HepG2 (cell line): ENCODE measurements around the gene KLF6. TPM values are rescaled to one million over a fixed set of nuclear protein-coding genes. Genes with fewer than 3 reads are reported as not detected.

Source experiments
- IRF9 ChIP-seq: sonication (generic); formaldehyde crosslinking; IDR thresholded peaks from 2 replicates; pipeline ENCODE4 v1.8.0; 2022; ENCODE audit warnings: missing genetic modification reagents, mild to moderate bottlenecking, borderline replicate concordance
- MNT ChIP-seq: fragments of 450-650 bp; IDR thresholded peaks from 2 replicates; pipeline ENCODE4 v1.6.1; 2016
- NFAT5 ChIP-seq: sonication (generic); formaldehyde crosslinking; IDR thresholded peaks from 2 replicates; pipeline ENCODE4 v1.4.0; 2020; ENCODE audit warnings: missing genetic modification reagents
- POGZ ChIP-seq: sonication (generic); formaldehyde crosslinking; IDR thresholded peaks from 2 replicates; pipeline ENCODE4 v1.4.0; 2020; ENCODE audit warnings: mild to moderate bottlenecking, missing genetic modification reagents
- PRPF4 ChIP-seq: fragments of 200-400 bp; formaldehyde crosslinking; IDR thresholded peaks from 2 replicates; pipeline ENCODE4 v1.6.1; 2016; ENCODE audit warnings: low read length, low read depth; ENCODE audit not compliant: poor library complexity, severe bottlenecking
- RBM39 ChIP-seq: fragments of 200-400 bp; formaldehyde crosslinking; IDR thresholded peaks from one replicate; pipeline ENCODE4 v1.6.1; 2018; ENCODE audit warnings: antibody characterized with exemption, mild to moderate bottlenecking, low read depth, low read length; ENCODE audit not compliant: poor library complexity, severe bottlenecking
- SPEN ChIP-seq: sonication (generic); formaldehyde crosslinking; IDR thresholded peaks from 2 replicates; pipeline ENCODE4 v1.5.1; 2020; ENCODE audit warnings: low read depth, mild to moderate bottlenecking, missing genetic modification reagents
- TFDP2 ChIP-seq: sonication (generic); formaldehyde crosslinking; IDR thresholded peaks from 2 replicates; pipeline ENCODE4 v1.4.0; 2020; ENCODE audit warnings: missing genetic modification reagents
- ZNF687 ChIP-seq: sonication (generic); formaldehyde crosslinking; IDR thresholded peaks from 2 replicates; pipeline ENCODE4 v1.5.1; 2020; ENCODE audit warnings: mild to moderate bottlenecking, missing genetic modification reagents, moderate library complexity
- ZNF772 ChIP-seq: sonication (generic); formaldehyde crosslinking; IDR thresholded peaks from 2 replicates; pipeline ENCODE4 v1.5.0; 2020; ENCODE audit warnings: mild to moderate bottlenecking, missing genetic modification reagents
- polyA plus RNA-seq, 8 experiments: library from polyadenylated mRNA; depleted of rRNA in 3 of 8; stranded (reverse) in 7 of 8; unstranded in 1 of 8; fragments of >200 nt; fragmentation: Illumina TruSeq in 4 of 8; extraction: Trizol in 4 of 8; gene quantifications; 2 replicates each; pipeline versions ENCODE4 v1.2.1 to v1.2.3, GENCODE V29; 2011 to 2016; ENCODE audit warnings: low read depth in 4 of 8, missing spikeins in 1 of 8, mixed read lengths in 1 of 8; ENCODE audit not compliant: insufficient read depth in 1 of 8
- total RNA-seq, 5 experiments: library from RNA; depleted of rRNA; stranded (reverse); fragments of >200 nt; fragmentation: Illumina TruSeq; extraction: Trizol; gene quantifications; 2 replicates each; pipeline ENCODE4 v1.2.3, GENCODE V29; 2016; ENCODE audit warnings: low read depth in 1 of 5

KLF6 gene
- total and polyA plus RNA-seq, 2 of the 13 experiments (the other 11 are each of a cell fraction or from before 2014, with no cell fraction given): 27.0 to 71.9 TPM

- TF ChIP-seq SPEN (CRISPR knock-in tag): no peak
- no peak for TF ChIP-seq RBM39
- TF ChIP-seq TFDP2 (CRISPR knock-in tag): no peak
- TF ChIP-seq PRPF4: peak; percentile 54
- 0 out of 2 replicates have a peak, but pooled peaks have one; percentile 12 for TF ChIP-seq IRF9
- peak; percentile 20; the same call in 1 of the 2 replicates for TF ChIP-seq ZNF687 (CRISPR knock-in tag)
- TF ChIP-seq ZNF772 (CRISPR knock-in tag): no peak
- TF ChIP-seq NFAT5: no peak
- peak; percentile 87 for TF ChIP-seq MNT
- no peak for TF ChIP-seq POGZ (CRISPR knock-in tag)
These were observed 42.9 kb upstream of the KLF6 start (continued) for GRCh38 chr10:3827768-3828403.
